Endothelial cell of umbilical vein (primary cell): ENCODE measurements around the gene DNAJC16. TPM values are rescaled to one million over a fixed set of nuclear protein-coding genes. Genes with fewer than 3 reads are reported as not detected.

ENCODE experiments used
- BruUV-seq: library from RNA; stranded (reverse); fragments of 400-500 nt; replicated peaks from 2 replicates; lab custom pipeline; 2021; lab: Mats Ljungman, UMichigan
- CTCF ChIA-PET: fragments of 300-600, 350-600 bp; sonication (Branson Sonifier 250); formaldehyde crosslinking; loops from one replicate; lab custom pipeline; 2021; ENCODE audit warnings: antibody characterized with exemption, inconsistent platforms; lab: Charles Lee
- POLR2A ChIA-PET: fragments of 300-600, 350-600 bp; sonication (Branson Sonifier 250); formaldehyde crosslinking; loops from one replicate; lab custom pipeline; 2021; ENCODE audit warnings: antibody characterized with exemption, inconsistent platforms; lab: Charles Lee
- DNase-seq: peaks from one replicate; pipeline ENCODE4 v3.0.0-alpha.2; 2011; ENCODE audit warnings: low read depth, low spot score
- FAIRE-seq: peaks from 2 replicates; lab custom pipeline; 2011; peaks lifted over from hg19 to GRCh38; lab: Jason Lieb, UNC
- H2AFZ ChIP-seq: 2 replicates; pipeline ENCODE4 v1.6.0; 2012; ENCODE audit warnings: low read depth, low read length, control low read depth, inconsistent platforms
- H3K27ac ChIP-seq: 2 replicates; pipeline ENCODE4 v1.5.1; 2011; ENCODE audit warnings: low read depth, mild to moderate bottlenecking, control low read depth, low read length, moderate library complexity; ENCODE audit not compliant: insufficient read depth
- H3K27me3 ChIP-seq, 2 experiments: 2 replicates each; pipeline versions ENCODE4 v1.6.0 to v1.6.1; 2011; ENCODE audit warnings: low read length in 2 of 2, mixed read lengths in 1 of 2; ENCODE audit not compliant: control insufficient read depth in 2 of 2, insufficient read depth in 2 of 2
- H3K36me3 ChIP-seq, 2 experiments: 2 replicates in 1 of 2; 3 replicates in 1 of 2; pipeline ENCODE4 v1.5.1; 2011; ENCODE audit warnings: low read length in 2 of 2, mild to moderate bottlenecking in 1 of 2, moderate library complexity in 1 of 2; ENCODE audit not compliant: control insufficient read depth in 2 of 2, insufficient read depth in 2 of 2; ENCODE audit errors: extremely low read depth in 1 of 2
- H3K4me1 ChIP-seq: 3 replicates; pipeline ENCODE4 v1.5.1; 2011; ENCODE audit warnings: mild to moderate bottlenecking, low read length; ENCODE audit not compliant: control insufficient read depth, insufficient read depth; ENCODE audit errors: extremely low read depth
- H3K4me2 ChIP-seq: 2 replicates; pipeline ENCODE4 v1.6.1; 2011; ENCODE audit warnings: low read length, control low read depth, mixed read lengths; ENCODE audit not compliant: insufficient read depth
- H3K4me3 ChIP-seq, 3 experiments: fragments of 200-600 bp in 1 of 3; sonication (generic), shearing (Covaris generic) in 1 of 3; replicated peaks in 1 of 3; 2 replicates each; pipeline ENCODE4 v1.5.1; 2011 to 2016; ENCODE audit warnings: control low read depth in 3 of 3, low read length in 3 of 3, mild to moderate bottlenecking in 2 of 3, inconsistent platforms in 1 of 3, low read depth in 1 of 3, moderate library complexity in 1 of 3; ENCODE audit not compliant: insufficient read depth in 1 of 3
- H3K79me2 ChIP-seq: 2 replicates; pipeline ENCODE4 v1.6.0; 2012; ENCODE audit warnings: low read length, inconsistent platforms; ENCODE audit not compliant: control insufficient read depth, insufficient read depth
- H3K9ac ChIP-seq: replicated peaks from 2 replicates; pipeline ENCODE3; 2011; ENCODE audit warnings: low read length, control low read depth; ENCODE audit not compliant: insufficient read depth; ENCODE audit errors: extremely low read depth
- H3K9me1 ChIP-seq: replicated peaks from 3 replicates; pipeline ENCODE4 v1.6.0; 2011; ENCODE audit warnings: mild to moderate bottlenecking, low read length; ENCODE audit not compliant: control insufficient read depth, insufficient read depth; ENCODE audit errors: extremely low read depth
- H3K9me3 ChIP-seq: replicated peaks from 2 replicates; pipeline ENCODE4 v1.5.1; 2012; ENCODE audit warnings: low read length, inconsistent platforms; ENCODE audit not compliant: control insufficient read depth, insufficient read depth
- H4K20me1 ChIP-seq: replicated peaks from 2 replicates; pipeline ENCODE3; 2011; ENCODE audit warnings: mild to moderate bottlenecking, low read length; ENCODE audit not compliant: control insufficient read depth, insufficient read depth; ENCODE audit errors: extremely low read depth
- EZH2 ChIP-seq: IDR thresholded peaks from 2 replicates; pipeline ENCODE4 v1.6.1; 2012; ENCODE audit warnings: borderline replicate concordance, low read depth, mild to moderate bottlenecking, moderate library complexity, low read length, inconsistent platforms; ENCODE audit not compliant: severe bottlenecking
- FOS ChIP-seq: IDR thresholded peaks from 2 replicates; pipeline ENCODE4 v1.6.1; 2011; ENCODE audit warnings: mild to moderate bottlenecking, low read length, moderate library complexity, borderline replicate concordance; ENCODE audit not compliant: insufficient read depth
- GATA2 ChIP-seq: IDR thresholded peaks from 2 replicates; pipeline ENCODE4 v1.7.0; 2011; ENCODE audit warnings: low read depth, mild to moderate bottlenecking, moderate library complexity, mixed read lengths, low read length; ENCODE audit not compliant: insufficient read length, insufficient read depth
- JUN ChIP-seq: IDR thresholded peaks from 2 replicates; pipeline ENCODE4 v1.6.1; 2011; ENCODE audit warnings: borderline replicate concordance, low read depth; ENCODE audit not compliant: insufficient read length, insufficient read depth
- MAX ChIP-seq: IDR thresholded peaks from 2 replicates; pipeline ENCODE4 v1.6.1; 2011; ENCODE audit not compliant: insufficient read depth, insufficient read length
- MYC ChIP-seq: IDR thresholded peaks from one replicate; pipeline ENCODE4 v1.6.1; 2011; ENCODE audit warnings: mild to moderate bottlenecking, low read depth, low read length
- POLR2A ChIP-seq: IDR thresholded peaks from 2 replicates; pipeline ENCODE4 v1.6.1; 2012; ENCODE audit warnings: low read depth, mild to moderate bottlenecking, control low read depth, low read length
- POLR2AphosphoS5 ChIP-seq: IDR thresholded peaks from 2 replicates; pipeline ENCODE4 v1.6.1; 2012; ENCODE audit warnings: low read depth, mild to moderate bottlenecking, control low read depth, low read length, moderate library complexity; ENCODE audit not compliant: insufficient read depth
- dilution Hi-C: fragments of 300-500 bp; cut with MboI; formaldehyde crosslinking; loops from one replicate; pipeline ENCODE4 v1.15.0; 2019; ENCODE audit warnings: low sequenced_read_pairs; ENCODE audit not compliant: extremely low pct_ligation_motif_present
- intact Hi-C: fragments of 100-400 bp; cut with micrococcal nuclease; formaldehyde crosslinking; loops from one replicate; pipeline ENCODE4 v1.10.0; 2022
- polyA plus RNA-seq, 4 experiments: library from polyadenylated mRNA; depleted of rRNA in 3 of 4; stranded (reverse) in 3 of 4; unstranded in 1 of 4; fragments of >200 nt; gene quantifications; 2 replicates each; pipeline versions ENCODE4 v1.2.1 to v1.2.3, GENCODE V29; 2011 to 2012; ENCODE audit warnings: missing spikeins in 1 of 4
- total RNA-seq: library from RNA; stranded (reverse); gene quantifications from 2 replicates; pipeline ENCODE4 v1.2.3, GENCODE V29; 2021
- TF ChIP-seq, protein P1 (sequence below), 2 donors: IDR thresholded peaks; 1 replicate in 1 of 2; 2 replicates in 1 of 2; pipeline ENCODE4 v1.5.1; 2011; ENCODE audit warnings: low read length in 2 of 2, mild to moderate bottlenecking in 2 of 2, moderate library complexity in 2 of 2, control low read depth in 1 of 2, inconsistent platforms in 1 of 2, low read depth in 1 of 2; ENCODE audit not compliant: insufficient read depth in 1 of 2; ENCODE audit errors: extremely low read depth in 1 of 2

The DNAJC16 gene
- total and polyA plus RNA-seq, 2 donors (not counting 3 experiments of a cell fraction or from before 2014, with no cell fraction given) = 8.0 to 21.4 TPM

- POLR2A ChIA-PET = no interaction called here
- intact Hi-C loops = no loop called here
- peaks cover 2 to 3% of the 10 kb centered on the region in 2 experiments for H3K36me3 ChIP-seq
- no peak for DNase-seq
- no peak overlapping the region for H3K4me3 ChIP-seq
- no peak for FAIRE-seq
- H3K9ac ChIP-seq = no peak overlapping the region
- no peaks in the 10 kb centered on the region for H4K20me1 ChIP-seq
- H3K9me3 ChIP-seq = no peaks in the 10 kb centered on the region
- no peaks in the 10 kb centered on the region for H3K79me2 ChIP-seq
- H3K4me1 ChIP-seq = peaks cover 2% of the 10 kb centered on the region
- H3K27ac ChIP-seq = no peak overlapping the region
- no peaks in the 10 kb centered on the region for H3K9me1 ChIP-seq
- TF ChIP-seq JUN (no peak), POLR2A (no peak), FOS (no peak), MYC (no peak), MAX (no peak), POLR2AphosphoS5 (no peak), GATA2 (no peak), EZH2 (no peak)
- TF ChIP-seq, protein P1, sequence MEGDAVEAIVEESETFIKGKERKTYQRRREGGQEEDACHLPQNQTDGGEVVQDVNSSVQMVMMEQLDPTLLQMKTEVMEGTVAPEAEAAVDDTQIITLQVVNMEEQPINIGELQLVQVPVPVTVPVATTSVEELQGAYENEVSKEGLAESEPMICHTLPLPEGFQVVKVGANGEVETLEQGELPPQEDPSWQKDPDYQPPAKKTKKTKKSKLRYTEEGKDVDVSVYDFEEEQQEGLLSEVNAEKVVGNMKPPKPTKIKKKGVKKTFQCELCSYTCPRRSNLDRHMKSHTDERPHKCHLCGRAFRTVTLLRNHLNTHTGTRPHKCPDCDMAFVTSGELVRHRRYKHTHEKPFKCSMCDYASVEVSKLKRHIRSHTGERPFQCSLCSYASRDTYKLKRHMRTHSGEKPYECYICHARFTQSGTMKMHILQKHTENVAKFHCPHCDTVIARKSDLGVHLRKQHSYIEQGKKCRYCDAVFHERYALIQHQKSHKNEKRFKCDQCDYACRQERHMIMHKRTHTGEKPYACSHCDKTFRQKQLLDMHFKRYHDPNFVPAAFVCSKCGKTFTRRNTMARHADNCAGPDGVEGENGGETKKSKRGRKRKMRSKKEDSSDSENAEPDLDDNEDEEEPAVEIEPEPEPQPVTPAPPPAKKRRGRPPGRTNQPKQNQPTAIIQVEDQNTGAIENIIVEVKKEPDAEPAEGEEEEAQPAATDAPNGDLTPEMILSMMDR (IDR thresholded peaks at IDR 0.05; ENCODE audit: extremely low read depth in 1 of 2, insufficient read depth in 1 of 2, low read depth in 1 of 2, low read length in 2 of 2) = no peak
- CTCF ChIA-PET = interaction anchor here (1.5 kb wide), 1 partner anchor 10 kb away, joined by 3 read pairs; the partner anchor contains the start of gene AGMAT
- dilution Hi-C loops = no loop called here
- no peak overlapping the region for H2AFZ ChIP-seq
- H3K4me2 ChIP-seq = no peak overlapping the region
- BruUV-seq = no TSS peak
- H3K27me3 ChIP-seq = no peaks in the 10 kb centered on the region
Observed at GRCh38 chr1:15574741-15575140, 48.1 kb downstream of the DNAJC16 start.
